ENCODE measurements around the gene OLA1. TPM values are rescaled to one million over a fixed set of nuclear protein-coding genes. Genes with fewer than 3 reads are reported as not detected.

Gene OLA1
- total and polyA plus RNA-seq, 2 of the 4 experiments (the other 2 are of a cell fraction) = 54.7 to 71.2 TPM

- Histone ChIP-seq H3K4ac (ENCODE audit: low read depth, low read length) (no peak overlapping the region), H3K14ac (replicated peaks; ENCODE audit: low read depth, low read length) (no peak overlapping the region), H3K9me3 (ENCODE audit: control insufficient read depth, insufficient read depth, low read length) (no peaks in the 10 kb centered on the region), H3K79me1 (ENCODE audit: low read depth in 1 of 2, low read length in 2 of 2) (no peaks in the 10 kb centered on the region), H3K9ac (ENCODE audit: low read depth, low read length) (no peak overlapping the region), H4K8ac (ENCODE audit: low read depth in 2 of 2, low read length in 2 of 2) (no peak overlapping the region), H3K27ac (ENCODE audit: insufficient read depth, low read length) (no peak overlapping the region), H2AK9ac (replicated peaks; ENCODE audit: low read depth, low read length, poor library complexity) (no peak overlapping the region), H3K27me3 (ENCODE audit: control insufficient read depth, insufficient read depth, low read length) (no peaks in the 10 kb centered on the region), H3K4me2 (ENCODE audit: low read depth, low read length) (no peak overlapping the region), H3K18ac (ENCODE audit: low read depth, low read length) (no peak overlapping the region), H3K4me1 (ENCODE audit: control insufficient read depth, insufficient read depth, low read length) (peaks cover 28% of the 10 kb centered on the region), H3K9me1 (ENCODE audit: insufficient read depth, low read length) (peaks cover 16% of the 10 kb centered on the region), H2BK120ac (ENCODE audit: low read depth, low read length) (no peak overlapping the region), H4K91ac (ENCODE audit: insufficient read depth, low read depth, low read length) (no peak overlapping the region), H4K5ac (ENCODE audit: low read depth, low read length) (no peak overlapping the region), H2BK5ac (ENCODE audit: low read depth, low read length, poor library complexity, severe bottlenecking) (no peak overlapping the region), H3K36me3 (ENCODE audit: control insufficient read depth, insufficient read depth, low read length) (no peaks in the 10 kb centered on the region), H3K4me3 (ENCODE audit: insufficient read depth, low read depth, low read length) (no peak overlapping the region), H2BK15ac (ENCODE audit: low read depth, low read length) (no peak overlapping the region; the same call in 2 of the 3 replicates), H3K56ac (ENCODE audit: extremely low read depth, insufficient read depth, low read length) (no peak overlapping the region), H3K23ac (ENCODE audit: low read depth, low read length) (no peak overlapping the region), H2AK5ac (ENCODE audit: low read depth, low read length) (no peak overlapping the region), H2BK20ac (ENCODE audit: low read depth, low read length) (no peak overlapping the region), H4K20me1 (ENCODE audit: insufficient read depth, low read length) (no peaks in the 10 kb centered on the region), H2AFZ (replicated peaks; ENCODE audit: low read length, poor library complexity) (no peak overlapping the region)
- ChIA-PET CTCF (no interaction called here), POLR2A (ENCODE audit: unreplicated experiment) (no interaction called here)
- dilution Hi-C loops (cut with HindIII; ENCODE audit: low sequenced_read_pairs, unreplicated experiment) (no loop called here), intact Hi-C loops (cut with micrococcal nuclease) (no loop called here), in situ Hi-C loops (cut with MboI; ENCODE audit: low sequenced_read_pairs) (no loop called here)
- no TSS peak for BruUV-seq (replicated peaks)
- no peak for DNase-seq
- ATAC-seq (ENCODE audit: low read depth) = no peak
- 20% methylated on average over 1 of the region's 5 CpGs; no CpG with 5 or more reads in 1 of the 2 experiments for WGBS, 2 experiments (ENCODE audit: extremely low coverage in 2 of 2, insufficient read length in 1 of 2)
- TF ChIP-seq POLR2A (IDR thresholded peaks at IDR 0.05; ENCODE audit: low read depth, low read length) (no peak), FOS (IDR thresholded peaks at IDR 0.05; ENCODE audit: low read depth, low read length) (no peak), MAZ (IDR thresholded peaks at IDR 0.05; ENCODE audit: borderline replicate concordance, low read depth, low read length) (no peak), MAFK (IDR thresholded peaks at IDR 0.05; ENCODE audit: low read depth, low read length) (0 out of 2 replicates have a peak, but pooled peaks have one; percentile 9), RFX5 (IDR thresholded peaks at IDR 0.05; ENCODE audit: low read depth, low read length) (no peak)
Measured at GRCh38 chr2:174028935-174029334, 219.4 kb downstream of the OLA1 start.

All from IMR-90 (cell line).